ENCODE measurements around the gene IL22RA2. TPM values are rescaled to one million over a fixed set of nuclear protein-coding genes. Genes with fewer than 3 reads are reported as not detected.

Gene IL22RA2
- total and polyA plus RNA-seq, 4 donors, result 0.05 TPM; not detected in 3

DNA sequence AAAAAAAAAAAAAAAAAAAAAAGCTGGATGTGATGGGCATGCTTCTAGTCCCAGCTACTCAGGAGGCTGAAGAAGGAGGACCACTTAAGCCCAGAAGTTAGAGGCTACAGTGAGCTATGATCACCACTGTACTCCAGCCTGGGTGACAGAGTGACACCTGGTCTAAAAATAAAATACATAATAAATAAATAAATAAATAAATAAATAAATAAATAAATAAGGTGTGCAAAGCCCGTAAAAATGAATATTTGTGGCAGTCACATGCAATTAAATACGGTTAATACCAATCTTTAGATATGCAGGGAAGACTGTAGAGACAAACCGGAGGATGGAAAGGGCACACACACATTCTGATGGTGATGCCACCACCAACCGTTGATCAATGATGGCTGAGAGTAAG, 26.2 kb downstream of the IL22RA2 start:
- 82% methylated on average over 4 of the region's 4 CpGs for WGBS
- no peak for DNase-seq (ENCODE audit: low spot score)
- TF ChIP-seq ZBTB33 (IDR thresholded peaks at IDR 0.05), result no peak
- TF ChIP-seq FOXA1 (IDR thresholded peaks at IDR 0.05), result no peak
- TF ChIP-seq RXRA (IDR thresholded peaks at IDR 0.05), result no peak
- TF ChIP-seq, protein P1, sequence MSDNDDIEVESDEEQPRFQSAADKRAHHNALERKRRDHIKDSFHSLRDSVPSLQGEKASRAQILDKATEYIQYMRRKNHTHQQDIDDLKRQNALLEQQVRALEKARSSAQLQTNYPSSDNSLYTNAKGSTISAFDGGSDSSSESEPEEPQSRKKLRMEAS (IDR thresholded peaks at IDR 0.05), result no peak
- TF ChIP-seq REST (IDR thresholded peaks at IDR 0.05), result no peak
- no peak for TF ChIP-seq YY1 (IDR thresholded peaks at IDR 0.05)
- no peak for TF ChIP-seq JUND (IDR thresholded peaks at IDR 0.05)
- TF ChIP-seq GABPA (IDR thresholded peaks at IDR 0.05 in 1 of 2, conservative IDR thresholded peaks at IDR 0.05 in 1 of 2), result no peak
- no peak for TF ChIP-seq RAD21 (IDR thresholded peaks at IDR 0.05)
- no peak for TF ChIP-seq EGR1 (IDR thresholded peaks at IDR 0.05; ENCODE audit: low read depth in 2 of 2)
- no peak for TF ChIP-seq SP1 (IDR thresholded peaks at IDR 0.05)
- no peak for TF ChIP-seq ATF3 (IDR thresholded peaks at IDR 0.05)
- no peak for TF ChIP-seq FOXA2 (IDR thresholded peaks at IDR 0.05)
- TF ChIP-seq CTCF (IDR thresholded peaks at IDR 0.05; ENCODE audit: low read depth, low read length, missing input control), result no peak
- TF ChIP-seq NR2F2 (IDR thresholded peaks at IDR 0.05), result no peak
- TF ChIP-seq HNF4G (IDR thresholded peaks at IDR 0.05), result no peak
- TF ChIP-seq TAF1 (conservative IDR thresholded peaks at IDR 0.05), result no peak
- TF ChIP-seq HNF4A (conservative IDR thresholded peaks at IDR 0.05), result no peak

More for the DNA sequence above, 26.2 kb downstream of the IL22RA2 start:
- Histone ChIP-seq H3K27me3 (ENCODE audit: control insufficient read depth in 4 of 4, insufficient read depth in 4 of 4, low read length in 3 of 4) (no peaks in the 10 kb centered on the region), H3K9me3 (ENCODE audit: control insufficient read depth in 4 of 4, low read length in 3 of 4) (no peaks in the 10 kb centered on the region), H3K36me3 (ENCODE audit: control insufficient read depth in 4 of 4, insufficient read depth in 3 of 4, low read depth in 1 of 4, low read length in 3 of 4) (no peaks in the 10 kb centered on the region), H3K9ac (ENCODE audit: low read depth in 1 of 2, low read length in 2 of 2) (no peak overlapping the region), H3K4me3 (ENCODE audit: low read depth in 1 of 3, low read length in 3 of 3) (no peak overlapping the region), H3K27ac (ENCODE audit: low read depth in 1 of 2, low read length in 2 of 2) (no peak overlapping the region), H3K4me1 (ENCODE audit: control insufficient read depth in 4 of 4, insufficient read depth in 4 of 4, low read length in 3 of 4) (peaks cover 0 to 5% (median 2%) of the 10 kb centered on the region in 4 donors)
